ENCODE results near the gene TTC39A.

The TTC39A gene

GRCh38 chr1:51330331-51331201 lies at the start of gene TTC39A:
Gene TTC39A, minus strand, starts transcription at chr1:51330562. Its CDS starts 85 bp downstream, at chr1:51330477.
- ChIA-PET CTCF (interaction anchor here (1.4 to 3.7 kb wide), 3 partner anchors 8 to 18 kb away, joined by 4 to 20 read pairs (median 6); no protein-coding TSS in a partner anchor), POLR2A (no interaction called here)
- DNase-seq (ENCODE audit: extremely low spot score): no peak
- TF ChIP-seq CTCF (IDR thresholded peaks at IDR 0.05; ENCODE audit: control extremely low read depth, extremely low read depth, low read depth, missing control alignments): no peak

GRCh38 chr1:51378871-51379270 lies 48.5 kb upstream of the TTC39A start:
- TF ChIP-seq CTCF (IDR thresholded peaks at IDR 0.05; ENCODE audit: control extremely low read depth, extremely low read depth, low read depth, missing control alignments): no peak
- DNase-seq (ENCODE audit: extremely low spot score): no peak
- ChIA-PET CTCF (no interaction called here), POLR2A (no interaction called here)

GRCh38 chr1:51373898-51374297 lies 43.5 kb upstream of the TTC39A start:
- ChIA-PET POLR2A (no interaction called here), CTCF (interaction anchor here (1.5 to 2.0 kb wide), 3 partner anchors 8 to 27 kb away, joined by 4 to 6 read pairs (median 4); no protein-coding TSS in a partner anchor)
- no peak for TF ChIP-seq CTCF (IDR thresholded peaks at IDR 0.05; ENCODE audit: control extremely low read depth, extremely low read depth, low read depth, missing control alignments)
- DNase-seq (ENCODE audit: extremely low spot score): no peak

GRCh38 chr1:51372561-51372960 lies 42.2 kb upstream of the TTC39A start:
- no peak for DNase-seq (ENCODE audit: extremely low spot score)
- ChIA-PET POLR2A (no interaction called here), CTCF (interaction anchor here (0.7 to 2.0 kb wide), 8 partner anchors 9 to 163 kb away, joined by 3 to 6 read pairs (median 4); no protein-coding TSS in a partner anchor)
- TF ChIP-seq CTCF (IDR thresholded peaks at IDR 0.05; ENCODE audit: control extremely low read depth, extremely low read depth, low read depth, missing control alignments): no peak

- POLR2A ChIA-PET: no interaction called here
- CTCF ChIA-PET: no interaction called here
- no peak for TF ChIP-seq CTCF (IDR thresholded peaks at IDR 0.05; ENCODE audit: control extremely low read depth, extremely low read depth, low read depth, missing control alignments)
- no peak for DNase-seq (ENCODE audit: extremely low spot score)
These were observed 38.8 kb upstream of the TTC39A start for GRCh38 chr1:51369171-51369570.

- ChIA-PET POLR2A (no interaction called here), CTCF (no interaction called here)
- no peak for TF ChIP-seq CTCF (IDR thresholded peaks at IDR 0.05; ENCODE audit: control extremely low read depth, extremely low read depth, low read depth, missing control alignments)
- no peak for DNase-seq (ENCODE audit: extremely low spot score)
These were observed 35.4 kb upstream of the TTC39A start for GRCh38 chr1:51365774-51366173.

All from GM10248 (cell line).